ENCODE data around the gene CHMP1A. TPM values are rescaled to one million over a fixed set of nuclear protein-coding genes. Genes with fewer than 3 reads are reported as not detected.
"Not testable (repeated sequence)": the region's sequence is repeated elsewhere in the genome, so short reads cannot be mapped to it uniquely, and the experiment has no call there.

CHMP1A gene
- total RNA-seq, 1 donor from 2014 or later = 153 TPM

DNA sequence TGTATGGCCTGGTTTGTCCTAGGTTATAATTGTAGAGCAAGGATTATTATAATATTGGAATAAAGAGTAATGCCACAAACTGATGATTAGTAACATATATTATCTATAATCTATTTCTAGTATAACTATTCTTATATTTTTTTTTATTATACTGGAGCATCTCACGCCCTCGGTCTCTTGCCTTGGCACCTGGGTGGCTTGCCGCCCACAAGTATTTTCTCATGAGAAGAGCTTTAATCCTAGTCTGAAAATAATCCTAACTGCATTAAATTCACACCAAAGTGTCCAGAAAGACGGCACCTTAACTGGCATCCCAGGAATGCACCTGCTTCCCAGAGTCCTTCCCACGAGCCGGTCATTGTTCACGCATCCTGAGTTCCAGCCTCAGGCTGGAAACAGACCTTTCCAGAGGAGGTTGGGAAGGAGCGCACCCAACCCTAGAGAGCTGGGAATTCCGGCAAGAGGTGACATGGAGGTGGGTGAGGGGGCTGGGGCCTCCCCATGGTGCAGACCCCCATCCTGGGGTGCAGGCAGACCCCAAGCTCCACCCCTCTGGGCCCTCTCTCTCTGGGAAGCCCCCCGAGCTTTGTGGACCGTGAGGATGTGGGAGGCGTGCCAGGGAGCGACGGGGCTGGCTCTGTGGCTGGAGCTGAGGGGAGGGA lies 15.9 kb downstream of the CHMP1A start:
- peaks cover 0 to 5% of the 10 kb centered on the region in 2 donors for H3K4me1 ChIP-seq
- DNase-seq (ENCODE audit: low spot score in 2 of 2) = no peak
- intact Hi-C loops (cut with DNase I) = no loop called here
- TF ChIP-seq, protein P1, sequence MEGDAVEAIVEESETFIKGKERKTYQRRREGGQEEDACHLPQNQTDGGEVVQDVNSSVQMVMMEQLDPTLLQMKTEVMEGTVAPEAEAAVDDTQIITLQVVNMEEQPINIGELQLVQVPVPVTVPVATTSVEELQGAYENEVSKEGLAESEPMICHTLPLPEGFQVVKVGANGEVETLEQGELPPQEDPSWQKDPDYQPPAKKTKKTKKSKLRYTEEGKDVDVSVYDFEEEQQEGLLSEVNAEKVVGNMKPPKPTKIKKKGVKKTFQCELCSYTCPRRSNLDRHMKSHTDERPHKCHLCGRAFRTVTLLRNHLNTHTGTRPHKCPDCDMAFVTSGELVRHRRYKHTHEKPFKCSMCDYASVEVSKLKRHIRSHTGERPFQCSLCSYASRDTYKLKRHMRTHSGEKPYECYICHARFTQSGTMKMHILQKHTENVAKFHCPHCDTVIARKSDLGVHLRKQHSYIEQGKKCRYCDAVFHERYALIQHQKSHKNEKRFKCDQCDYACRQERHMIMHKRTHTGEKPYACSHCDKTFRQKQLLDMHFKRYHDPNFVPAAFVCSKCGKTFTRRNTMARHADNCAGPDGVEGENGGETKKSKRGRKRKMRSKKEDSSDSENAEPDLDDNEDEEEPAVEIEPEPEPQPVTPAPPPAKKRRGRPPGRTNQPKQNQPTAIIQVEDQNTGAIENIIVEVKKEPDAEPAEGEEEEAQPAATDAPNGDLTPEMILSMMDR (IDR thresholded peaks at IDR 0.05) = no peak
- H3K36me3 ChIP-seq = peaks cover 16 to 21% of the 10 kb centered on the region in 2 donors
- no peak overlapping the region for H3K27ac ChIP-seq
- peak overlapping the region in 1 of 2 donors; percentile 59 for H3K4me3 ChIP-seq
- no peaks in the 10 kb centered on the region for H3K27me3 ChIP-seq
- no peaks in the 10 kb centered on the region for H3K9me3 ChIP-seq

DNA sequence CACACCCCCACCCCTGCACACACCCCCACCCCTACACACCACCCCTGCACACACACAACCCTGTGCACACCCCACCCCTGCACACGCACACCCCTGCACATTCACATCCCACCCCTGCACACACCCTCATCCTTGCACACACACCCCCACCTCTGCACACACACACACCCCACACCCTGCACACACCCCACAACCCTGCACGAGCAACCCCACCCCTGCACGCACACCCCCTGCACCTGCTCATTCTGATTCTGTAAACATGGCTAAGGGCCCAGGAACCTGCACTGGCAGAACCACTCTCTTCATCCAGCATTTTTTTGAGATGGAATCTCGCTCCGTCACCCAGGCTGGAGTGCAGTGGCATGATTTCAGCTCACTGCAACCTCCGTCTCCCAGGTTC lies 18.1 kb downstream of the CHMP1A start:
- no peak for DNase-seq (ENCODE audit: low spot score in 2 of 2)
- TF ChIP-seq, protein P1 (IDR thresholded peaks at IDR 0.05) = no peak

DNA sequence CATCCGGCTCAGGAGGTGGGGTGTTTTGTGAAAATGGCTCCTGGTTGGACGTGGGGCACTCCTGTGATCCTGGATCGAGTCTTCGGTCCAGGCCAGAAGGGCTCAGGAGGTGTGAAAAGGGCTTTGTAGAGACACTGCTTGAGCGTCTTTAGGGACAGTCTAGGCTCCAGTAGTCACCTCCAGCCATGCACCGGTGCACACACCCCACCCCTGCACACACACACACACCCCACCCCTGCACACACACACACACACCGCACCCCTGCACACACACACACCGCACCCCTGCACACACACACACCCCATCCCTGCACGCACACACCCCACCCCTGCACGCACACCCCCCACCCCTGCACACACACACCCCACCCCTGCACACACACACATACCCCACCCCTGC lies 19.1 kb downstream of the CHMP1A start:
- no peak overlapping the region for H3K27ac ChIP-seq
- intact Hi-C loops (cut with DNase I) = no loop called here
- TF ChIP-seq, protein P1 (IDR thresholded peaks at IDR 0.05) = no peak
- H3K36me3 ChIP-seq = no peaks in the 10 kb centered on the region
- DNase-seq (ENCODE audit: low spot score in 2 of 2) = no peak
- no peak overlapping the region for H3K4me3 ChIP-seq
- no peaks in the 10 kb centered on the region for H3K27me3 ChIP-seq
- peaks cover 0 to 5% of the 10 kb centered on the region in 2 donors for H3K4me1 ChIP-seq
- H3K9me3 ChIP-seq = no peaks in the 10 kb centered on the region

More for the DNA sequence above, 18.1 kb downstream of the CHMP1A start:
- no peak overlapping the region for H3K4me3 ChIP-seq
- no peaks in the 10 kb centered on the region for H3K36me3 ChIP-seq
- peaks cover 0 to 5% of the 10 kb centered on the region in 2 donors for H3K4me1 ChIP-seq
- H3K9me3 ChIP-seq = no peaks in the 10 kb centered on the region
- H3K27me3 ChIP-seq = no peaks in the 10 kb centered on the region
- intact Hi-C loops (cut with DNase I) = no loop called here
- H3K27ac ChIP-seq = no peak overlapping the region

DNA sequence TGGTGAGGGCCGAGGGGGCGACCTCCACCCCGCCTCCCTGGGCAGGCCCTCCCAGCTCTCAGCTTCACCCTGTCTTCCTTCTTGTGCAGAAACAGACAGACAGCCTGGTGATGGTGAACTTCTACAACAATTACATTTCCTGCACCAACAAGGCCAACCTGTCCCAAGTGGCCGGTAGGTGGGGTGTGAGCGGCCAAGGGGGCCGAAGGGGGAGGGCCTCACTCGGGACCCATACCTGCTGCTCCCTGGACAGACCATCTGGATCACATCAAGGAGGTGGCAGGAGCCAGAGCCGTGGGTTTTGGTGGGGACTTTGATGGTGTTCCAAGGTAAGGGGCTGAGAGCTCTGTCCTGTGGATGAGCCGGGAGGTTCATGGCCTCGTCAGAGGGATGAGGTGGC lies 20.1 kb downstream of the CHMP1A start:
- no peaks in the 10 kb centered on the region for H3K36me3 ChIP-seq
- H3K4me1 ChIP-seq = peaks cover 0 to 5% of the 10 kb centered on the region in 2 donors
- no peaks in the 10 kb centered on the region for H3K27me3 ChIP-seq
- H3K27ac ChIP-seq = no peak overlapping the region
- H3K9me3 ChIP-seq = no peaks in the 10 kb centered on the region
- H3K4me3 ChIP-seq = no peak overlapping the region
- intact Hi-C loops (cut with DNase I) = no loop called here
- DNase-seq (ENCODE audit: low spot score in 2 of 2) = no peak
- TF ChIP-seq, protein P1 (IDR thresholded peaks at IDR 0.05) = no peak

DNA sequence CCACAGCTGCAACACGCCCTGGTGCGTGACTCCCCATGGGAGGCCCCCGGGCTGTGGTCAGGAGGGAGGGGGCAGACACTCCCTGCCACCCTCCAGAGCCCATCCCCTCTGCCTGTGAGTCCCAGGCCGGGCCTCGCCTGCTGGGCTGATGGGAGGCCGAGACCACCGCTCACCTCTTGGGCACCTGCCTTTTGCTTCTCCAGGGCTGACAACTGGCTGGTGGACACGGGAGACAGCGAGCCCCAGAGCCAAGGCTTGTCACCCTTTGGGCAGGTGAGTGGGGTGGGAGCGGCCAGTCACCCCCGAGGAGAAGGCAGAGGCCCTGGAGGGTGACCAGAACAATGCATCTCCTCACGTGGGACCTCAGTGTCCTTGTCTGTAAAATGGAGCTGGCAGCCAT lies 20.8 kb downstream of the CHMP1A start:
- H3K27me3 ChIP-seq = no peaks in the 10 kb centered on the region
- no peaks in the 10 kb centered on the region for H3K9me3 ChIP-seq
- DNase-seq (ENCODE audit: low spot score in 2 of 2) = no peak
- no peak overlapping the region for H3K27ac ChIP-seq
- no peak overlapping the region for H3K4me3 ChIP-seq
- no peaks in the 10 kb centered on the region for H3K36me3 ChIP-seq
- TF ChIP-seq, protein P1 (IDR thresholded peaks at IDR 0.05) = no peak
- intact Hi-C loops (cut with DNase I) = no loop called here
- H3K4me1 ChIP-seq = peaks cover 0 to 5% of the 10 kb centered on the region in 2 donors

DNA sequence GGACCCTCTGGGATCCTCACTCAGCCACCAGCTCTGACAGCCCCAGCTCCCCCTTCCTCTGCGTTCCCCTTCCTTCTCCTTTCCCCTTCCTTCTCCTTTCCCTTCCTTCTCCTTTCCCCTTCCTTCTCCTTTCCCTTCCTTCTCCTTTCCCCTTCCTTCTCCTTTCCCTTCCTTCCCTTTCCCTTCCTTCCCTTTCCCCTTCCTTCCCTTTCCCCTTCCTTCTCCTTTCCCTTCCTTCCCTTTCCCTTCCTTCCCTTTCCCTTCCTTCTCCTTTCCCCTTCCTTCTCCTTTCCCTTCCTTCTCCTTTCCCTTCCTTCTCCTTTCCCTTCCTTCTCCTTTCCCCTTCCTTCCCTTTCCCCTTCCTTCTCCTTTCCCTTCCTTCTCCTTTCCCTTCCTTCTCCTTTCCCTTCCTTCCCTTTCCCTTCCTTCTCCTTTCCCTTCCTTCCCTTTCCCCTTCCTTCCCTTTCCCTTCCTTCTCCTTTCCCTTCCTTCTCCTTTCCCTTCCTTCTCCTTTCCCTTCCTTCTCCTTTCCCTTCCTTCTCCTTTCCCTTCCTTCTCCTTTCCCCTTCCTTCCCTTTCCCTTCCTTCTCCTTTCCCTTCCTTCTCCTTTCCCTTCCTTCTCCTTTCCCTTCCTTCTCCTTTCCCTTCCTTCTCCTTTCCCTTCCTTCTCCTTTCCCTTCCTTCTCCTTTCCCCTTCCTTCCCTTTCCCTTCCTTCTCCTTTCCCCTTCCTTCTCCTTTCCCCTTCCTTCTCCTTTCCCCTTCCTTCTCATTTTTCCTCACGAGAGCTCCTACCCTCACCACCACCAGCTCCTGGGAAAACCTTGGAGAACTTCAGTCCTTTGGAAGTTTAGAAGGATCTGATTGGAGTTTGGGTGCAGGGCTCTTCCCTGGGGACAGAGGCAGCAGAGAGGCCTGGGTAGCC lies 22.8 kb downstream of the CHMP1A start:
- H3K27me3 ChIP-seq; H3K27ac ChIP-seq; intact Hi-C loops (cut with DNase I); H3K36me3 ChIP-seq; H3K4me3 ChIP-seq; H3K9me3 ChIP-seq; H3K4me1 ChIP-seq; DNase-seq (ENCODE audit: low spot score in 2 of 2): not testable (repeated sequence)

Data from ascending aorta (tissue), 2 donors.